ENCODE results near the gene FBXW4.
"Not testable (repeated sequence)": the region's sequence is repeated elsewhere in the genome, so short reads cannot be mapped to it uniquely, and the experiment has no call there.

Gene FBXW4

DNA sequence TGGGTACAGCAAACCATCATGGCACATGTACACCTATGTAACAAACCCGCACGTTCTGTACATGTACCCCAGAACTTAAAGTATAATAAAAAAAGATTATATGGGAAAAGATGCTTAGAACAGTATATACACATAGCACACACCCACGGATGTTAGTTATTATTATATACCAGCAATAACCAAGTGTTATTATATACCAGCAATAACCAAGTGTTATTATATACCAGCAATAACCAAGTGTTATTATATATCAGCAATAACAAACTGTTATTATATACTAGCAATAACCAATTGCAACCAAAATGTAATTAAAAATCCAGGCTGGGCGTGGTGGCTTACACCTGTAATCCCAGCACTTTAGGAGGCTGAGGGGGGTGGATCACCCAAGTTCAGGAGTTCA, 61.5 kb downstream of the FBXW4 start:
- WGBS, result 100% methylated on average over 1 of the region's 4 CpGs
- H3K36me3 ChIP-seq (ENCODE audit: insufficient read depth, low read length), result not testable (repeated sequence)

DNA sequence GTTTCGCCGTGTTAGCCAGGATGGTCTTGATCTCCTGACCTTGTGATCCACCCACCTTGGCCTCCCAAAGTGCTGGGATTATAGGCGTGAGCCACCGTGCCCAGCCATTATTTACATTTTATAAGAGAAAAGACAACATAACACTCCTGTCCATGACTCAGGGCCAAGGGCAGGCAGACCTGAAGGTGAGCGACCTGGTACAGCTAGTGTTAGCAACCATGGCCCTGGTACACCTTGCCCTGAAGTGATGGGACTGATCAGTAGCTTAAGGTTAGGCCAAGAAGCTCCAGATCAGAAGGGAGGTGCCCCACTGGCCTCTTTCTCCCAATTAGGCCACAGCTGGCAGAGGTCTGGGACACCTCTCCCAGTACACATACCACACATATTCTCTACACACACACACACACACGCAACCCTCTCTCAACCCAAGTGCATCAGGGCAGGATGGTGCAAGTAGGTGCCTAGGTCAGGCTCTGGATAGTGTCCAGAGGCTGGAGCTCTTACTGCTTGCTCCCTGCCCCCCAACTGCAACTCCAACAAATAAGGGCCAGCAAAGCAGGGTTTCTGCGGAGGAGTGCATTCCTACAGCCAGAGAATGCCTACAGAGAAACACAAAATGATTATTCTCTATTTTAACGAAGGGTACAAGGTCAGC, 63.0 kb downstream of the FBXW4 start:
- no peak overlapping the region for H3K4me3 ChIP-seq (ENCODE audit: low read length)
- H3K9ac ChIP-seq (ENCODE audit: low read depth, low read length), result no peak overlapping the region
- no peaks in the 10 kb centered on the region for H3K9me3 ChIP-seq (ENCODE audit: insufficient read depth, low read depth, low read length)
- H3K27ac ChIP-seq (ENCODE audit: low read depth, low read length), result no peak overlapping the region
- H3K4me1 ChIP-seq (ENCODE audit: insufficient read depth, low read length), result no peaks in the 10 kb centered on the region; the same call in 1 of the 2 replicates
- no peaks in the 10 kb centered on the region for H3K27me3 ChIP-seq (ENCODE audit: insufficient read depth, low read length)
- H3K36me3 ChIP-seq (ENCODE audit: insufficient read depth, low read length), result no peaks in the 10 kb centered on the region; the same call in 1 of the 2 replicates
- 89% methylated on average over 6 of the region's 8 CpGs for WGBS

More for the DNA sequence above, 61.5 kb downstream of the FBXW4 start:
- not testable (repeated sequence) for H3K27me3 ChIP-seq (ENCODE audit: insufficient read depth, low read length); H3K9me3 ChIP-seq (ENCODE audit: insufficient read depth, low read depth, low read length); H3K9ac ChIP-seq (ENCODE audit: low read depth, low read length); H3K4me1 ChIP-seq (ENCODE audit: insufficient read depth, low read length); H3K4me3 ChIP-seq (ENCODE audit: low read length); H3K27ac ChIP-seq (ENCODE audit: low read depth, low read length)

GRCh38 chr10:101630633-101630920, 64.4 kb downstream of the FBXW4 start:
- no peak overlapping the region for H3K9ac ChIP-seq (ENCODE audit: low read depth, low read length)
- no peaks in the 10 kb centered on the region; the same call in 1 of the 2 replicates for H3K36me3 ChIP-seq (ENCODE audit: insufficient read depth, low read length)
- 98% methylated on average over 1 of the region's 1 CpG for WGBS
- H3K9me3 ChIP-seq (ENCODE audit: insufficient read depth, low read depth, low read length), result no peaks in the 10 kb centered on the region
- no peaks in the 10 kb centered on the region; the same call in 1 of the 2 replicates for H3K4me1 ChIP-seq (ENCODE audit: insufficient read depth, low read length)
- H3K27ac ChIP-seq (ENCODE audit: low read depth, low read length), result no peak overlapping the region
- no peak overlapping the region for H3K4me3 ChIP-seq (ENCODE audit: low read length)
- H3K27me3 ChIP-seq (ENCODE audit: insufficient read depth, low read length), result no peaks in the 10 kb centered on the region

GRCh38 chr10:101629837-101630632, 64.9 kb downstream of the FBXW4 start:
- no peak overlapping the region for H3K9ac ChIP-seq (ENCODE audit: low read depth, low read length)
- no peaks in the 10 kb centered on the region for H3K9me3 ChIP-seq (ENCODE audit: insufficient read depth, low read depth, low read length)
- H3K4me3 ChIP-seq (ENCODE audit: low read length), result no peak overlapping the region
- H3K4me1 ChIP-seq (ENCODE audit: insufficient read depth, low read length), result no peaks in the 10 kb centered on the region; the same call in 1 of the 2 replicates
- no peaks in the 10 kb centered on the region for H3K27me3 ChIP-seq (ENCODE audit: insufficient read depth, low read length)
- WGBS, result 92% methylated on average over 13 of the region's 13 CpGs
- H3K36me3 ChIP-seq (ENCODE audit: insufficient read depth, low read length), result no peaks in the 10 kb centered on the region; the same call in 1 of the 2 replicates
- no peak overlapping the region for H3K27ac ChIP-seq (ENCODE audit: low read depth, low read length)

- Histone ChIP-seq H3K4me3 (ENCODE audit: low read length) (no peak overlapping the region), H3K36me3 (ENCODE audit: insufficient read depth, low read length) (peaks cover 7% of the 10 kb centered on the region; the same call in 1 of the 2 replicates), H3K9ac (ENCODE audit: low read depth, low read length) (no peak overlapping the region), H3K27ac (ENCODE audit: low read depth, low read length) (no peak overlapping the region), H3K9me3 (ENCODE audit: insufficient read depth, low read depth, low read length) (no peaks in the 10 kb centered on the region), H3K27me3 (ENCODE audit: insufficient read depth, low read length) (no peaks in the 10 kb centered on the region), H3K4me1 (ENCODE audit: insufficient read depth, low read length) (no peaks in the 10 kb centered on the region; the same call in 1 of the 2 replicates)
- WGBS, result 86% methylated on average over 1 of the region's 1 CpG
Observed at GRCh38 chr10:101625821-101626412, 69.1 kb downstream of the FBXW4 start.

DNA sequence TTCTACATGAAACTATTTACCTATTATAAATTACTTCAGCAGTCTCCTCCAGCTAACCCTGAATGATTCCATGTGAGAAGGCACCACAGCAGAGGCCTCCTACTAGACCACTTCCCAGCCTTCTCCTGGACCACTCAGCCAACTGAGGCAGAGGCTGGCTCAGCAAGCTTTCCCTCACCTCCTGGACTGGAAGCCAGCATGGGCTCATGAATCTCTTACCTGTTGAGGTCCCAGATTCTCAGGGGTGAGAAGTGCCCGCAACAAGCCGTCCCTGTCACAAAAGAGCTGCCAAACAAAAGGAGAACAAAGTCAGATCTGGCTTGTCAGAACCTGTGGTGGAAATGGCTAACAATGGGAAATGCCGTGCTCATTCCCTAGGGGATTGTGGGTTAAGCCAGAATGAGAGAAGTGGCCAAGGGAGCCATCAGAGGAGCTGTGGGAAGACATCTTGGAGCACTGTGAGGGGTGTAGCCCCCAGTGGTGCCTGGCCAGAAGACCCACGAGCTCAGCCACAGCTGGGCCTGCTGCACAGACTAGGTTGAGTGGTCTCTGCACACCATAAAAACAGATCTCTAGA, 70.4 kb downstream of the FBXW4 start:
- Histone ChIP-seq H3K9me3 (ENCODE audit: insufficient read depth, low read depth, low read length) (no peaks in the 10 kb centered on the region), H3K27me3 (ENCODE audit: insufficient read depth, low read length) (no peaks in the 10 kb centered on the region), H3K9ac (ENCODE audit: low read depth, low read length) (no peak overlapping the region), H3K27ac (ENCODE audit: low read depth, low read length) (no peak overlapping the region), H3K4me1 (ENCODE audit: insufficient read depth, low read length) (no peaks in the 10 kb centered on the region), H3K36me3 (ENCODE audit: insufficient read depth, low read length) (peaks cover 7% of the 10 kb centered on the region; the same call in 1 of the 2 replicates), H3K4me3 (ENCODE audit: low read length) (no peak overlapping the region)
- 91% methylated on average over 4 of the region's 4 CpGs for WGBS

DNA sequence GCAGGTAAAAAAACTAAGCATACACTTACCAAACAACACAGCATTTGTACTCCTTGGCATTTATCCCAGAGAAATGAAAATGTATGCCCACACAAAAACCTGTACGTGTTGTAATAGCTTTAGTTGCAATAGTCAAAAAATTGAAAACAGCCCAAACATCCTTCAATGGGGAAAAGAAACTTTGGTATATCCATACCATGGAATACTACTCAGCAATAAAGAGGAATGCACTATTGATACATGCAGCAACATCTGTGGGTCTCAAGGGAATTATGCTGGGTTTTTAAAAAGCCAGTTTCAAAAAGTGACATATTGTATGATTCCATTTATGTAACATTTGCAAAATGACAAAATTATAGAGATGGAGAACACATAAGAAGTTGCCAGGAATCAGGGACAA, 71.4 kb downstream of the FBXW4 start:
- WGBS, result 100% methylated on average over 1 of the region's 1 CpG
- Histone ChIP-seq H3K4me3 (ENCODE audit: low read length) (no peak overlapping the region), H3K4me1 (ENCODE audit: insufficient read depth, low read length) (no peaks in the 10 kb centered on the region), H3K27ac (ENCODE audit: low read depth, low read length) (no peak overlapping the region), H3K27me3 (ENCODE audit: insufficient read depth, low read length) (no peaks in the 10 kb centered on the region), H3K9ac (ENCODE audit: low read depth, low read length) (no peak overlapping the region), H3K9me3 (ENCODE audit: insufficient read depth, low read depth, low read length) (no peaks in the 10 kb centered on the region), H3K36me3 (ENCODE audit: insufficient read depth, low read length) (peaks cover 7% of the 10 kb centered on the region; the same call in 1 of the 2 replicates)

- Histone ChIP-seq H3K9me3 (ENCODE audit: insufficient read depth, low read depth, low read length) (no peaks in the 10 kb centered on the region), H3K9ac (ENCODE audit: low read depth, low read length) (no peak overlapping the region), H3K27ac (ENCODE audit: low read depth, low read length) (no peak overlapping the region), H3K4me1 (ENCODE audit: insufficient read depth, low read length) (peaks cover 7% of the 10 kb centered on the region), H3K27me3 (ENCODE audit: insufficient read depth, low read length) (no peaks in the 10 kb centered on the region), H3K4me3 (ENCODE audit: low read length) (no peak overlapping the region), H3K36me3 (ENCODE audit: insufficient read depth, low read length) (peaks cover 7% of the 10 kb centered on the region; the same call in 1 of the 2 replicates)
- 91% methylated on average over 6 of the region's 6 CpGs for WGBS
Observed at GRCh38 chr10:101619983-101620382, 75.0 kb downstream of the FBXW4 start.

DNA sequence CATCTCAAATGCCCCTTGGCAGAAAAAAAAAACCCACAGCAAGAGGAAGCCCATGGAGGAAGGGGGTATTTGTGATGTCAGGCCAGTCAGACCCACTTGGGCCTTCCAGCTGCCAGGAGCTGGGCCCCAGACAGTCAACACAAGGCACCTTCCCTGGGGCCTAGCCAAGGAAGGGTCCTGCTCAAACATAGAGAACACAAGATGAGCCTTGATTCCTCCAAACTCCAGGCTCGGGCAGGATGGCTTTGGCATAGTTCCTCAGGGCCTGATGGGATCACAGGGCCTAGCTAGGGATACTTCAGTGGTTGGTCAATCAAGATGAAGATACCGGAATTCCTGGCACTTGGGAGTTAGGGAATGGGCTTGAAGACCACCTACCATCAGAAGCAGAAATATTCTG, 76.1 kb downstream of the FBXW4 start:
- Histone ChIP-seq H3K9ac (ENCODE audit: low read depth, low read length) (no peak overlapping the region), H3K9me3 (ENCODE audit: insufficient read depth, low read depth, low read length) (no peaks in the 10 kb centered on the region), H3K27ac (ENCODE audit: low read depth, low read length) (no peak overlapping the region), H3K4me3 (ENCODE audit: low read length) (no peak overlapping the region), H3K27me3 (ENCODE audit: insufficient read depth, low read length) (no peaks in the 10 kb centered on the region), H3K36me3 (ENCODE audit: insufficient read depth, low read length) (peaks cover 1% of the 10 kb centered on the region; the same call in 1 of the 2 replicates), H3K4me1 (ENCODE audit: insufficient read depth, low read length) (peaks cover 18% of the 10 kb centered on the region)
- WGBS, result 96% methylated on average over 2 of the region's 2 CpGs

GRCh38 chr10:101617824-101618568, 77.0 kb downstream of the FBXW4 start:
- 92% methylated on average over 4 of the region's 4 CpGs for WGBS
- H3K4me1 ChIP-seq (ENCODE audit: insufficient read depth, low read length), result peaks cover 19% of the 10 kb centered on the region
- H3K9me3 ChIP-seq (ENCODE audit: insufficient read depth, low read depth, low read length), result no peaks in the 10 kb centered on the region
- H3K36me3 ChIP-seq (ENCODE audit: insufficient read depth, low read length), result no peaks in the 10 kb centered on the region
- no peak overlapping the region for H3K9ac ChIP-seq (ENCODE audit: low read depth, low read length)
- H3K27ac ChIP-seq (ENCODE audit: low read depth, low read length), result no peak overlapping the region
- H3K27me3 ChIP-seq (ENCODE audit: insufficient read depth, low read length), result no peaks in the 10 kb centered on the region
- no peak overlapping the region for H3K4me3 ChIP-seq (ENCODE audit: low read length)
